Measurements from ENCODE around the gene ZFPM1.

ZFPM1 gene

GRCh38 chr16:88532434-88533241 lies 79.6 kb downstream of the ZFPM1 start:
- no peak for DNase-seq

DNA sequence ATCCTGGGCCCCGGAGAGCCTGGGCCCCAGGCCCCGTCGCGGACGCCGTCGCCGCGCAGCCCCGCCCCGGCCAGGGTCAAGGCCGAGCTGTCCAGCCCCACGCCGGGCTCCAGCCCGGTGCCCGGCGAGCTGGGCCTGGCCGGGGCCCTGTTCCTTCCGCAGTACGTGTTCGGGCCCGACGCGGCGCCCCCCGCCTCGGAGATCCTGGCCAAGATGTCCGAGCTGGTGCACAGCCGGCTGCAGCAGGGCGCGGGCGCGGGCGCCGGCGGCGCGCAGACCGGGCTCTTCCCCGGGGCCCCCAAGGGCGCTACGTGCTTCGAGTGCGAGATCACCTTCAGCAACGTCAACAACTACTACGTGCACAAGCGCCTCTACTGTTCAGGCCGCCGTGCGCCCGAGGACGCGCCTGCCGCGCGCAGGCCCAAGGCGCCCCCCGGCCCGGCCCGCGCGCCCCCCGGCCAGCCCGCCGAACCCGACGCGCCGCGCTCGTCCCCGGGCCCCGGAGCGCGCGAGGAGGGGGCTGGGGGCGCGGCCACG lies 80.4 kb downstream of the ZFPM1 start:
- DNase-seq = no peak

DNA sequence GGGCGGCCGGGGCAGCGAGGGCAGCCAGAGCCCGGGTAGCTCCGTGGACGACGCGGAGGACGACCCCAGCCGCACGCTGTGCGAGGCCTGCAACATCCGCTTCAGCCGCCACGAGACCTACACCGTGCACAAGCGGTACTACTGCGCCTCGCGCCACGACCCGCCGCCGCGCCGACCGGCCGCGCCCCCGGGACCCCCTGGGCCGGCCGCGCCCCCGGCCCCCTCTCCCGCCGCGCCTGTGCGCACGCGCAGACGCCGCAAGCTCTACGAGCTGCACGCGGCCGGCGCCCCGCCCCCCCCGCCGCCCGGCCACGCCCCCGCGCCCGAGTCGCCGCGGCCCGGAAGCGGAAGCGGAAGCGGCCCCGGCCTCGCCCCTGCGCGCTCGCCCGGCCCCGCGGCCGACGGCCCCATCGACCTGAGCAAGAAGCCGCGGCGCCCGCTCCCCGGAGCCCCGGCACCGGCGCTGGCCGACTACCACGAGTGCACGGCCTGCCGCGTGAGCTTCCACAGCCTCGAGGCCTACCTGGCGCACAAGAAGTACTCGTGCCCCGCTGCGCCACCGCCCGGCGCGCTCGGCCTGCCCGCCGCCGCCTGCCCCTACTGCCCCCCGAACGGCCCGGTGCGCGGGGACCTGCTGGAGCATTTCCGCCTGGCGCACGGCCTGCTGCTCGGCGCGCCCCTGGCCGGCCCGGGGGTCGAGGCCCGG lies 81.0 kb downstream of the ZFPM1 start:
- DNase-seq = no peak

GRCh38 chr16:88534638-88535190 lies 81.6 kb downstream of the ZFPM1 start:
- DNase-seq = no peak

GRCh38 chr16:88535191-88535856 lies 82.2 kb downstream of the ZFPM1 start:
- no peak for DNase-seq

- DNase-seq = no peak
Measured at GRCh38 chr16:88535857-88536222, 82.8 kb downstream of the ZFPM1 start.

DNA sequence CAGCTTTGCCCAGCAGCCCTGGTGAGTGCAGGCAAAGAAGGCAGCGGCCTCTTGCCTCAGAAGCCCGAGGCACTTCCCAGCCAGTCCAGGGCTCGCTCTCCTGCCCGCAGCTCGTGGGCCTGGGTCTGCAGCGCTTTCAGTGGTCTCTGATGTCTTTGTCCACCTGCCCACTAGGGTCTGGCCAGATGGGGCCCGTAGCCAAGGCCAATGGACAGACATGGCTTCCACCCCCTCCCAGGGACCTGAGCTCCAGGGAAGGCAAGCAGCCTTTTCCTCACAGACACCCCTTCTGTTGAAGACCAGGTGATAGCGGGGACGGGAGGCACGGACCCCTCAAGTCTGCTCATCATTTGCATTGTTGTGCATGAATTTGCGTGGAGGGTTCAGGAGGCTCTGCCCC lies 83.4 kb downstream of the ZFPM1 start:
- DNase-seq = no peak

DNA sequence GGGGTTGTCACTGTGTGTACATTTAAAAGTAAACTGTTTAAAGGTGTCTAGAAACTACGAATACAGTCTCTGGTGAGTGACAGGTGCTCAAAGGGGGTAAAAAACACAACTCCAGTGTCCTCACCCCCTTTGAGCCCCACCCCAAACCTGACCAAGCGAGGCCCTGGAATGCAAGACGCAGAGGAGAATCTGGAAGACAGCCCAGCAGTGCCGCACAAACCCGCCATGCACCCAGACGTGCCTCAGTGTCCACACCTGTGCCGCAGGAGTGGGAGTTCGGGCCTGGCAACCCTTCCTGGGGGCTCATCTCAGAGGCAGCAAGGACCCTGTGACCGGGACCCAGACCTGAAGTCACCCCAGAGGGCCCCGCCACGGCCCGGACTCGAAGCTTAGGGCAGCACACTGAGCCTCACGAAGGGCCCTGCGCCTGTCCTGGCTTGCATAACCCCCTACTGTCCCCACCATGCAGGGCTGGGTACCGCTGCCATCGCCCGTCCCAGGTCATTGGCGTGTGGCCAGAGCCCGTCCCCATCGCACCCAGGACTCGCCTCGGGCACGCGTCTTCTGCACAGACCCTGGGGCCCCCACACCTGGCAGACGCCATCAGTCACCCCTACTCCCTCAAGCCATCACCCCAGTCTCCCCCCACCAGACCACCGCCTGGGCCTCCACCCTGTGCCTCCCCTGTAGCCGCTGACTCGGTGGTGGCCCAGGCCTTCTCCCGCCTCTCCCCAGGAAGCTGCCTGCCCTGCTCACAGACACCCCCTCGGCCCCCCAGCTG lies 84.1 kb downstream of the ZFPM1 start:
- DNase-seq = no peak

- DNase-seq = no peak
Measured at GRCh38 chr16:88537859-88538258, 84.8 kb downstream of the ZFPM1 start.

- DNase-seq = no peak
Measured at GRCh38 chr16:88538366-88539060, 85.4 kb downstream of the ZFPM1 start.

- no peak for DNase-seq
Measured at GRCh38 chr16:88539261-88539651, 86.2 kb downstream of the ZFPM1 start.

- no peak for DNase-seq
Measured at GRCh38 chr16:88539652-88540345, 86.7 kb downstream of the ZFPM1 start.

GRCh38 chr16:88540346-88540977 lies 87.4 kb downstream of the ZFPM1 start:
- DNase-seq = no peak

DNA sequence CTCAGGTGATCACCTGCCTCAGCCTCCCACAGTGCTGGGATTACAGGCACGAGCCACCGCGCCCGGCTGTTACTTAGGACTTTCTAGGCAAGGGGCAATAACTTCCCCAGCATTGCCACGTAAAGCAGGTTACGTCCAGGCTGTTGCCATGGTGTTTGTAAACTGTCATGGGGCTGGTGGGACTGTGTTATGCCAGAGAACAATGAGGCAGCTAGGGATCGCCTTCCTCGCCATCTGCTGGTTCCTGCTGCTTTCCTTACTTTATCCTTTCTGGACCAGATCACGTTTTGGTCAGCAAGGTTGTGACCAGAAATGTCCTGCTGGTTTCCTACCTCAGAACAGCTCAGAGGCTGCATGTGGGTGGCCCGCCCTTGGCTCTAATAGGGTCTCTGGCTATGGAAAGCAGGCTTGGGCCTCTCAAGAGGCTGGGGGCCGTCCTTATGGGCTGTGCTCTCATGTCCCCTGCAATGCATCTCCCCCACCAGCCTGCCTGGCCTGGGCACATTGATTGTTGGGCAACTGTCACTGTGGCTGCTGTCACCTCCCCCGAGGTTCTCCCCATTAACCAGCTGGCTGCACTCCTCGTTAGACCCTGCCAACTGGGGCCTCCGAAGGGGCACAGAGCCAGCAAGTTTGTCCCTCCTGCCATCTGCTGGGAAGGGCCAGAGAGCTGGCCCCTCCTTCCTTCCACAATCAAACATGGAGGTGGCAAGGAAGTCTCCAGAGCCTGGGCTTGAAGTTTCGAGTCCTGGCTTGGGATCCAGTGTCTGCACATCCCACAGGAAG lies 88.9 kb downstream of the ZFPM1 start:
- DNase-seq = no peak

GRCh38 chr16:88543230-88543813 lies 90.2 kb downstream of the ZFPM1 start:
- DNase-seq = no peak

DNA sequence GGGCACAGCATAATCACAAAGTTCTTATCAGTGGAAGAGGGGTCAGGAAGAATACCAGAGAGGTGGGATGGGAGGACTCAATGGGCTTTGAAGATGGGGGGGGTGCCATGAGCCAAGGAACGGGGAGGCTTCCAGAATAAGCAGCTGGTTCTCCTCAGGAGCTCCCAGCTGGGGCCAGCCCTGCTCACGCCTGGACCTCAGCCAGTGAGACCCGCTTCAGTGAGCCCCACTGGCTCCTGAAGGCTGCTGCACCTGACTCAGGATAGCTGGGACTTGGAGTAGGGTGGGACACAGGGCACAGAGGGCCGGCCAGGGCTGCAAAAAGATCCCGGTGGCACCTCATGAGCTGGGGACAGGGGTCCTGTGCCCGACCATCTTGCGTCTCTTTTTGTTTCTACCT lies 92.7 kb downstream of the ZFPM1 start:
- DNase-seq = no peak

GRCh38 chr16:88548131-88548874 lies 95.2 kb downstream of the ZFPM1 start:
- no peak for DNase-seq

- no peak for DNase-seq
Measured at GRCh38 chr16:88548985-88549384, 95.9 kb downstream of the ZFPM1 start.
